AG04450 (cell line): ENCODE data around the gene LRRC43. TPM values are rescaled to one million over a fixed set of nuclear protein-coding genes. Genes with fewer than 3 reads are reported as not detected.

Source experiments
- CTCF ChIA-PET: fragments of 300-600, 350-600 bp; formaldehyde crosslinking; extraction: SDS; loops from one replicate; lab custom pipeline; 2022; ENCODE audit warnings: antibody characterized with exemption, inconsistent platforms; lab: Charles Lee
- POLR2A ChIA-PET: fragments of 350-600 bp; formaldehyde crosslinking; extraction: SDS; loops from one replicate; lab custom pipeline; 2021; ENCODE audit warnings: antibody characterized with exemption, inconsistent platforms; lab: Yijun Ruan, JAX
- DNase-seq: peaks from one replicate; pipeline ENCODE4 v3.0.0-alpha.2; 2011; ENCODE audit warnings: low read depth, low spot score
- H3K27ac ChIP-seq: one replicate; pipeline ENCODE4 v1.5.1; 2012; ENCODE audit warnings: low read depth, low read length, control low read depth
- H3K27me3 ChIP-seq: one replicate; pipeline ENCODE4 v1.6.0; 2012; ENCODE audit warnings: low read length; ENCODE audit not compliant: control insufficient read depth, insufficient read depth
- H3K4me3 ChIP-seq: 2 replicates; pipeline ENCODE4 v1.5.1; 2011; ENCODE audit warnings: mild to moderate bottlenecking, low read depth, low read length, control low read depth
- H3K9me3 ChIP-seq: 2 replicates; pipeline ENCODE4 v1.5.1; 2012; ENCODE audit warnings: low read length; ENCODE audit not compliant: control insufficient read depth, insufficient read depth
- CTCF ChIP-seq: IDR thresholded peaks from 2 replicates; pipeline ENCODE4 v1.5.1; 2011; ENCODE audit warnings: low read depth, low read length, control low read depth, inconsistent platforms
- polyA plus RNA-seq: library from polyadenylated mRNA; depleted of rRNA; stranded (reverse); fragments of >200 nt; gene quantifications from 2 replicates; pipeline ENCODE4 v1.2.3, GENCODE V29; 2011

LRRC43 gene
- polyA plus RNA-seq, 1 experiment, result 0.27 TPM

GRCh38 chr12:122208073-122208820 lies 25.3 kb downstream of the LRRC43 start:
- no peak for TF ChIP-seq CTCF
- Histone ChIP-seq H3K9me3 (no peaks in the 10 kb centered on the region; the same call in 1 of the 2 replicates), H3K27me3 (peaks cover 10% of the 10 kb centered on the region), H3K27ac (no peak overlapping the region), H3K4me3 (no peak overlapping the region)
- CTCF ChIA-PET, result no interaction called here
- DNase-seq, result no peak
- POLR2A ChIA-PET, result interaction anchor here (0.7 to 1.4 kb wide), 2 partner anchors 18 to 192 kb away, joined by 6 to 8 read pairs; partner anchors contain the start of gene DIABLO

GRCh38 chr12:122215771-122216170 lies 32.8 kb downstream of the LRRC43 start:
- ChIA-PET CTCF (interaction anchor here (0.5 to 0.9 kb wide), 4 partner anchors 10 to 270 kb away, joined by 3 read pairs; partner anchors contain the start of gene DIABLO), POLR2A (interaction anchor here (0.7 to 1.0 kb wide), 2 partner anchors 10 to 46 kb away, joined by 3 read pairs; partner anchors contain the start of gene DIABLO)
- TF ChIP-seq CTCF, result no peak
- H3K27ac ChIP-seq, result no peak overlapping the region
- no peak for DNase-seq
- H3K4me3 ChIP-seq, result no peak overlapping the region
- no peaks in the 10 kb centered on the region for H3K9me3 ChIP-seq
- H3K27me3 ChIP-seq, result no peaks in the 10 kb centered on the region

GRCh38 chr12:122216445-122216844 lies 33.5 kb downstream of the LRRC43 start:
- Histone ChIP-seq H3K4me3 (no peak overlapping the region), H3K27me3 (no peaks in the 10 kb centered on the region), H3K9me3 (no peaks in the 10 kb centered on the region), H3K27ac (no peak overlapping the region)
- POLR2A ChIA-PET, result interaction anchor here (1.0 kb wide), 1 partner anchor 10 kb away, joined by 3 read pairs; the partner anchor contains the start of gene DIABLO
- CTCF ChIA-PET, result interaction anchor here (0.9 kb wide), 1 partner anchor 9 kb away, joined by 3 read pairs; the partner anchor contains the start of gene DIABLO
- TF ChIP-seq CTCF, result no peak
- no peak for DNase-seq

- TF ChIP-seq CTCF, result no peak
- DNase-seq, result peak; percentile 98
- ChIA-PET POLR2A (interaction anchor here (0.6 to 1.2 kb wide), 10 partner anchors 10 to 700 kb away, joined by 3 to 8 read pairs (median 4); partner anchors contain the start of genes KNTC1, RSRC2 and ZCCHC8), CTCF (interaction anchor here (0.6 to 0.9 kb wide), 2 partner anchors 10 to 155 kb away, joined by 3 read pairs; no protein-coding TSS in a partner anchor)
- Histone ChIP-seq H3K9me3 (peaks cover 12% of the 10 kb centered on the region; the same call in 1 of the 2 replicates), H3K27ac (peak within 1 kb of the TSS; percentile 97), H3K27me3 (no peaks in the 10 kb centered on the region), H3K4me3 (peak within 1 kb of the TSS; percentile 97)
Measured at GRCh38 chr12:122225683-122226365, 42.9 kb downstream of the LRRC43 start, which contains the start of gene DIABLO. DIABLO (minus strand) TSS chr12:122226052; CDS start chr12:122226014, 38 bp downstream.
